GM19239 (cell line): ENCODE data around the gene CTXND1.

ENCODE experiments used
- DNase-seq: peaks from one replicate; pipeline ENCODE4 v3.0.0; 2011; ENCODE audit warnings: low spot score; ENCODE audit not compliant: insufficient read length
- FAIRE-seq: peaks from 2 replicates; lab custom pipeline; 2011; peaks lifted over from hg19 to GRCh38; lab: Jason Lieb, UNC

The CTXND1 gene

GRCh38 chr15:80260551-80260950 is 8.5 kb upstream of the CTXND1 start:
- FAIRE-seq (no peak), DNase-seq (no peak)

GRCh38 chr15:80259942-80260510 is 8.0 kb upstream of the CTXND1 start:
- no peak for DNase-seq
- FAIRE-seq, result no peak

- no peak for FAIRE-seq
- no peak for DNase-seq
Observed at GRCh38 chr15:80251428-80252120, 439 bp downstream of the CTXND1 start.

DNA sequence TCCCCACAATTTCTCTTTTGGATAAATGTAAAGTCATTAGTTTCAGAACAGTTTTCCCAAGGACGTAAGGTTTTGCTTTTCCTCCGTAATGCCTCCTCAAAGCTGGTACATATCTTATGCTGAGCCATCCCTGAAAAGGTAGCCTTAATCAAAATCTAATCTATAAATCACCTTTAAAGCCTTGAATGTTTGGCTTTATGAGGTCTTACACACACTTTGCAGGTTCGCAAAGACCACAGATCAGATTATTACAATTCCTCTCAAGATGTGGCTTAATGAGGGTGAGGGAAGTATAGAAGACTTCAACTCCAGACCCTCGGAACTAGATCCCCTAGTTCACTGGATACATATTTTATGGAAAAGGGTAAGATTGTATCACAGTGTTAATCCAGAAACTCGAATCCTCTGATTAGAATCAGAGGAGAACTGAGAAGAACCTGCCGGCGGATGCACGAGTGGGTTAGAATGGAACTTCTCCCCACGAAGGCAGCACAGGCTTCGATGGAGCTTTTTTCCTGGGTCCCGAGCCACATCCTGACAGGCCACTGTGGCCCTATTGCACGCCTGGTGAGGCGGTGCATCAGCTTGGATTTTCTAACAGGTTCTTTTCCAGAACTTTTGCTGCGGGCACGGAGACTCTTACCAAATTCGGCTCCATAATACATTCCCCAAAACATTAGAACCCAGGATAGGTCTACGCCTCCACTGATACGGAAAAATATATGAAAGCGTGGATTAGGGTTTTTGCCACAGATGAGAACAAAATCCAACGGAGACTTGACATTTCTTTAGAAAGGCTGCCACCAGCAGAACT is 1.2 kb downstream of the CTXND1 start:
- no peak for FAIRE-seq

DNA sequence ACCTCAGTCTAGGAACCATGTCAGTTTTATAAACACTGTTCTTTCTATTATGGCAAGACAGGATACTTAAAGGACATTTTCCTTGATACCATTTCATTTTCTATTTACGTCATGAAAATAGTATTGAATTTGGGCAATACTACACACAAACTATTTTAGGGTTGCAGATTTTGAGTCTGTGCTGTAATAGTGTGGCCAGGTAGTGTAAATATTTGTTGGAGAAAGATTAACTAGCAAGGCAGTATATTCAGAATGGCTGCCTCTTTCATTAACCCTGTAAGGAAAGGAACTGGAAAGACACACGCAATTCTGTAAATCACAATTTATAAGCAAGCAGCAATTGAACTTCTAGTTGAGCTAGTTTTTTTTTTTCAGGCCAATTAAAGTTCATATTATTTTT is 2.0 kb downstream of the CTXND1 start:
- FAIRE-seq (no peak), DNase-seq (no peak)

More for the DNA sequence above, 1.2 kb downstream of the CTXND1 start:
- no peak for DNase-seq

GRCh38 chr15:80247320-80247719 is 4.7 kb downstream of the CTXND1 start:
- no peak for DNase-seq

GRCh38 chr15:80246425-80246894 is 5.6 kb downstream of the CTXND1 start:
- FAIRE-seq, result no peak
- no peak for DNase-seq

More at GRCh38 chr15:80247320-80247719, 4.7 kb downstream of the CTXND1 start:
- FAIRE-seq, result no peak

- FAIRE-seq (no peak), DNase-seq (no peak)
Observed at GRCh38 chr15:80242802-80243201, 9.2 kb downstream of the CTXND1 start.

DNA sequence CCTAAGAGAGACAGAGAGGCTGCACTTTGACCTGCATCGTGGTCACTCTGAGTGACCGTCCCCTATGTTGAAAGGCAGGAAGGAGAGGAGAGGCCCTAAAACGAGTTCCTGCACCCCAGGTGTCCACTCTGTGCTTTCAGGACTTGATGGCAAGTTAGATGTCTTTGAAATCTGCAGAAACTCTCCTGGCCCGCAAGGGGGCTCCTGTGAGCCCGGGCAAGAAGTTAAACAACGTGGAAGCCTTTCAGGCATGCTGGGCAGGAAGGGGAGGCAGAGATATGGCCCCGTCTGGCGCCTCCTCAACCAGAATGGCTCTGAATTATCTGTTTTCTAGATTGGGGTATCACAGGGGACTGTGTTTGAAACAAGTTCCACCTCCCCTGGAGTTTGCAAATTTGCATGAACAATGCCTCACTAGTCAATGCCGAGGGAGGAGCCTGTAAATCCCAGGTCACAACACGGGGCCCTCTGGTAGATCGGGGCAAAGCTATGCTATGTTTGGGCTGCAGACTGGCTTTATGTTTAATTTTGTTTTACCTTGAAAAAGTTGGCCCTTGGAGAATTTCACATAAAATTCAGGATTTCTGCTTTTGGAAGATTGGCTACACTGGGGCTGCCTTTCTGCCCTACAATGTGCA is 9.8 kb downstream of the CTXND1 start:
- no peak for DNase-seq
- FAIRE-seq, result no peak

DNA sequence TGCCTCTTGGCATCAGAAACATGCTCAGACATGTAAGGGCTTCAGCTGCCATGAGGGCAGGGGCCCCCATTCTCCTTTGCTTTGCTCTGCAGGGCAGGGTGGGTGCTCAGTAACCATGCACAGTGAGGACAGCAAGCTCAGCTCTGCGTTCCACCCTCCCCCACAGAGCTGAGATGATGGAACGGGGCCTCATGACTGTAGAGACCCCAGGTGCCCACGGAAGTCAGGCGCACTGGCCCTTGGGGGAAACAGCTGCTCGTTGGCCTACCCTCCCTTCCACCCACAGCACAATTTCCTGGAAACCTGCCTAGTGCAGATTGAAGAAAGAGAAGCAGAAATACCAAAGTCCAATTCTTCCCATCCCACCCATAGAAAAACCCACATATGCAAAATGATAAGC is 10.5 kb downstream of the CTXND1 start:
- FAIRE-seq (no peak), DNase-seq (no peak)

- FAIRE-seq (no peak), DNase-seq (no peak)
Observed at GRCh38 chr15:80240276-80240675, 11.7 kb downstream of the CTXND1 start.

DNA sequence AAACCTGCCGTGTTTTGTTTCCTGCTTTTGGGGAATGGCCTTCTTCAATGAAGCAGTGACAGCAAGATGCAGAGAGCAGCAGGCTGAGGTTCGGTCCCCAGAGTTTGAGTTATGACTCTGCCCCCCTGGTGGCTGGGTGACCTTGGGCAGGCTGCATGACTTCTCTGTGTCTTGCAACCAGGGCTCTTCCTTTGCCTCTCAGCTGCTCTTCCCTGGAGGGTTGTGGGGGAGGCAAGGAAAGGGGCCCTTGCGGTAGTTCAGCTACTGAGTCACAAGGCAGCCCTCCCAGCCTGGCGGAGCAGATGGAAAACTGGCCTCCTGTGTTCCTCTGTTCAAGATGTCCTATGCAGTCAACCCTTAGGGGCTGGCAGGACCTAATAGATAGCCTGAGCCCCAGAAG is 17.1 kb downstream of the CTXND1 start:
- FAIRE-seq (no peak), DNase-seq (no peak)

GRCh38 chr15:80233581-80233980 is 18.4 kb downstream of the CTXND1 start:
- no peak for DNase-seq
- no peak for FAIRE-seq

GRCh38 chr15:80231371-80231770 is 20.6 kb downstream of the CTXND1 start:
- DNase-seq (no peak), FAIRE-seq (no peak)

DNA sequence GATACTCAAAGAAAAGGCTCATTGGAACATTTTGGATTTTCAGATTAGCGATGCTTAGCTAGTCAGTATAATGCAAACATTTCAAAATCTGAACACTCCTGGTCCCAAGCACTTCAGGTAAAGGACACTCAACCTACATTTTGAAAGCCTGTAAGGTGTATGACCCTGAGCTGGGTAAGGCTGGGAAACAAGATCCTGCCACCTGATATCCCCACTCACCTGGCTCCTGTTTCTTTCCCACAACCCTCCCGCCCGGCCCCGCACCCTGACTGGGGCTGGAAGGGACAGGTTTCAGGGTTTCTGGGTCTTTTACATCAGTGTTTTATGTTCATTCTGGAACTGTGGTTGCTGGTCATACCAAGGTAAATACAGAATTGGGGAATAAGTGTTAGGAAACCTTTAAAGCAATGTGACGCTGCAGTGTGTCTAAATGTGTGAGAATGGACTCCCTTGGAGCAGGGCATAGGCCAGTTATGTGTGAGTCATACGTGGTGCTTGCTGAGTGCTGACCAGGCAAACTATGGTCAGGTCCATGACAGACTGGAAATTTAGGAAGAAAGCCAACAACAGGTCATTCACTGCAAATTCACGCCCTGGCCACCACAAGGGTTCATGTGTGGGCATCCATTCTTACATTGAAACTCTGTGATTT is 22.9 kb downstream of the CTXND1 start:
- DNase-seq (no peak), FAIRE-seq (no peak)

- FAIRE-seq (no peak), DNase-seq (no peak)
Observed at GRCh38 chr15:80219955-80220354, 32.1 kb downstream of the CTXND1 start.

DNA sequence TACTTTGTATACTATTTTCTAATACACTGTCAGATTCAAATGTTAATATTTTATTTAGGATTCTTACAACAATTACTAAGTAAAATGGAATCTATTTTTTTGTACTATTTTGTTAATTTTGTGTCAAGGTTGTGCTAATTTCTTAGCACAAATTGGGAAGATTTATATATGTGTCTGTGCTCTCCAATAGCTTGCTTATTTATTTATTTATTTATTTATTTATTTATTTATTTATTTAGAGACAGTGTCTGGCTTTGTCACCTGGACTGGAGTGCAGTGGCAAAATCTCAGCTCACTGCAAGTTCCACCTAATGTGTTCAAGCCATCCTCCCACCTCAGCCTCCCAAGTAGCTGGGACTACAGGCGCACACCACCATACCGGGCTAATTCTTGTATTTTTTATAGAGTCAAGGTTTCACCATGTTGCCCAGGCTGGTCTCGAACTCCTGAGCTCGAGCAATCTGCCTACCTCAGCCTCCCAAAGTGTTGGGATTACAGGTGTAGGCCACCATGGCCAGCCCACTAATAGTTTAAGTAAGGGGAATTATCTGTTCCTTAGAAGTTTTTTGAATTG is 34.6 kb downstream of the CTXND1 start:
- no peak for DNase-seq
- no peak for FAIRE-seq

DNA sequence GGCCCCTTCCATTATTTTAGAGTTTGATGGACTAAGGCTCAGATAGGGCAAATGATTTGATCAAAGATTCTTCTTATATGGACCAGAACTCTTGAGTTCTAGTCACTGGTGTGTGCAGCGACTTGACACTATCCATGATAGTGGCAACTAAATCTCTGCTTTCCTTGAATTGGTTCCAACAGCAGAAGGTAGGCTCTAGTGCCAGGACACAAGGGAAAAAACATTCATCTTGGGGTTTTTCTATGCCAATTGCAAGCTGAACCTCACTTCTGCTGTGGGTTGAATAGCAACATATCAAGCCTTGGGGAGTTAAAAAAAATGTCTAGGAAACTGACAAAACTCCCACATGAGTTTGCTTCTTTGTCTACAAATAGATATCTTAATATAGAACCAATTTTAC is 35.1 kb downstream of the CTXND1 start:
- FAIRE-seq (no peak), DNase-seq (no peak)

DNA sequence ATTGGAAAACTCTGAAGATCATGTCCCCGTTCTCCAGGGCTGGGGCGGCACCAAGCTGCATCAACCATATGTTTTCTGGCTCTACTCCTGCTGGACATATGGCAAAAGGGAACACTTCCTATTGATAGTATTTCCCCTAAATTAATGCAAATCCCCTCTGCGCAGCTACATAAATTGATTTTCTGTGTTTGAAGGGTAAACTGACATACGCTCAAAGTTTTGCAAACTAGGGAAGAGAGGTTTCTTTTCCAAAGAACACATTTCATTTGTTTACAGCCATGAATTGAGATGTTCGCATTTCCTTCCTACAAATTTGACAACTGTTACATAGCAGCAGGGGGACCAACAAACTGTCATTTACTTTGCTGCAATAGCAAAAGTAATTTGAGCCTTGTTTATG is 35.9 kb downstream of the CTXND1 start:
- no peak for FAIRE-seq

GRCh38 chr15:80214910-80215309 is 37.1 kb downstream of the CTXND1 start:
- no peak for DNase-seq

More for the DNA sequence above, 35.9 kb downstream of the CTXND1 start:
- no peak for DNase-seq

More at GRCh38 chr15:80214910-80215309, 37.1 kb downstream of the CTXND1 start:
- FAIRE-seq, result no peak
